Upper lobe of left lung (tissue), 4 donors: Measurements from ENCODE around the gene DYSF.

Source experiments
- POLR2AphosphoS5 ChIP-seq, 2 donors: sonication (generic); formaldehyde crosslinking; IDR thresholded peaks; one replicate each; pipeline ENCODE4 v1.5.1; 2017; ENCODE audit warnings: antibody characterized with exemption in 2 of 2
- TF ChIP-seq, protein P1 (sequence below), 6 experiments: fragments of 450-650 bp in 4 of 6; fragments of 200-600 bp in 2 of 6; sonication (generic) in 2 of 6; IDR thresholded peaks; one replicate each; pipeline ENCODE4 v1.5.1; 2016 to 2019; ENCODE audit warnings: antibody characterized with exemption in 6 of 6

DNA sequence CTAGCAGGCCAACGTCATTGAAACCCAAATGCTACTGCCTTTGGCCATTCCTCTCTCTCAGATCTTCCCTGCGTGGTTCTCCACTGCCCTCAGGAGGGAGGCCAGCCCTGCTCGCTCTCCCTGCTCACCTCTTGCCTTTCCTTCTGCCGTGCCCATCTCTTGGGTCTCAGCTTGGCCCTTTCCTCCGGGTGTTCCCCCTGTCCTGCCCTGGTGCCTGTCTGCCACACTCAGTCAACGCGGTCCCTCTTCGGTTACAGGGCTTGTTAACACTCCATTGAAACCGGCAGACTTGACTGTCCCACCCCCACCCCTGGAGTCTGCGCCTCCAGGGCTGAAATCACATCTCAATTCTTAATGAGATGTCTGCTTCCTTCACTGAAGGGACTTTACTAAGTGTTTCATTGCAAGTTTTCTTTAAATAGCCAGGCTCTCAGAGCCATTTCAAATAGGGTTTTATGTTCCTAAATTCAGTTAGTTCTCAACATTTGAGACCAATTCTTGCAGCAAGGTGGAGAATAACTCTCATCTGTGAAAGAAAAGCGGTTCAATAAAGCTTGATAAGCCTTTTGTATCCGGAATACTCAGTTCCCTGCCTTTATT lies 237.6 kb downstream of the DYSF start:
- TF ChIP-seq, protein P1, sequence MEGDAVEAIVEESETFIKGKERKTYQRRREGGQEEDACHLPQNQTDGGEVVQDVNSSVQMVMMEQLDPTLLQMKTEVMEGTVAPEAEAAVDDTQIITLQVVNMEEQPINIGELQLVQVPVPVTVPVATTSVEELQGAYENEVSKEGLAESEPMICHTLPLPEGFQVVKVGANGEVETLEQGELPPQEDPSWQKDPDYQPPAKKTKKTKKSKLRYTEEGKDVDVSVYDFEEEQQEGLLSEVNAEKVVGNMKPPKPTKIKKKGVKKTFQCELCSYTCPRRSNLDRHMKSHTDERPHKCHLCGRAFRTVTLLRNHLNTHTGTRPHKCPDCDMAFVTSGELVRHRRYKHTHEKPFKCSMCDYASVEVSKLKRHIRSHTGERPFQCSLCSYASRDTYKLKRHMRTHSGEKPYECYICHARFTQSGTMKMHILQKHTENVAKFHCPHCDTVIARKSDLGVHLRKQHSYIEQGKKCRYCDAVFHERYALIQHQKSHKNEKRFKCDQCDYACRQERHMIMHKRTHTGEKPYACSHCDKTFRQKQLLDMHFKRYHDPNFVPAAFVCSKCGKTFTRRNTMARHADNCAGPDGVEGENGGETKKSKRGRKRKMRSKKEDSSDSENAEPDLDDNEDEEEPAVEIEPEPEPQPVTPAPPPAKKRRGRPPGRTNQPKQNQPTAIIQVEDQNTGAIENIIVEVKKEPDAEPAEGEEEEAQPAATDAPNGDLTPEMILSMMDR (IDR thresholded peaks at IDR 0.05), result no peak
- TF ChIP-seq POLR2AphosphoS5 (IDR thresholded peaks at IDR 0.05), result no peak
